Neural progenitor cell (in vitro differentiated cells): Measurements from ENCODE around the gene PLA2G3. TPM values are rescaled to one million over a fixed set of nuclear protein-coding genes. Genes with fewer than 3 reads are reported as not detected.
"Not testable (repeated sequence)": the region's sequence is repeated elsewhere in the genome, so short reads cannot be mapped to it uniquely, and the experiment has no call there.

ENCODE experiments used
- DNase-seq: peaks from one replicate; pipeline ENCODE4 v3.0.0-alpha.2; 2016; ENCODE audit warnings: low spot score
- H2AFZ ChIP-seq: fragments of 200-600 bp; sonication (generic); replicated peaks from 2 replicates; pipeline ENCODE4 v1.6.1; 2016; ENCODE audit warnings: antibody characterized with exemption
- H3F3A ChIP-seq: fragments of 200-600 bp; sonication (generic); 2 replicates; pipeline ENCODE4 v1.6.1; 2016; ENCODE audit warnings: antibody characterized with exemption, low read depth
- H3K27ac ChIP-seq: fragments of 200-600 bp; sonication (generic); 2 replicates; pipeline ENCODE4 v1.5.1; 2016; ENCODE audit warnings: mild to moderate bottlenecking
- H3K27me3 ChIP-seq: fragments of 200-600 bp; sonication (generic); 2 replicates; pipeline ENCODE4 v1.6.1; 2016; ENCODE audit warnings: mild to moderate bottlenecking, moderate library complexity
- H3K36me3 ChIP-seq: fragments of 200-600 bp; sonication (generic); 2 replicates; pipeline ENCODE4 v1.5.1; 2016
- H3K4me1 ChIP-seq: fragments of 200-600 bp; sonication (generic); 2 replicates; pipeline ENCODE4 v1.6.1; 2016; ENCODE audit warnings: mixed run types
- H3K4me2 ChIP-seq: fragments of 200-600 bp; sonication (generic); 2 replicates; pipeline ENCODE4 v1.6.1; 2016
- H3K4me3 ChIP-seq: fragments of 200-600 bp; sonication (generic); 2 replicates; pipeline ENCODE4 v1.5.1; 2016
- H3K79me2 ChIP-seq: fragments of 200-600 bp; sonication (generic); 2 replicates; pipeline ENCODE4 v1.6.1; 2016; ENCODE audit warnings: low read depth
- H3K9ac ChIP-seq: fragments of 200-600 bp; sonication (generic); 2 replicates; pipeline ENCODE4 v1.6.1; 2016
- H3K9me3 ChIP-seq: fragments of 200-600 bp; sonication (generic); 2 replicates; pipeline ENCODE4 v1.5.1; 2016; ENCODE audit warnings: low read depth
- H4K20me1 ChIP-seq: fragments of 200-600 bp; sonication (generic); 2 replicates; pipeline ENCODE4 v1.6.1; 2016; ENCODE audit warnings: low read depth
- H3K27ac Mint-ChIP-seq: 3 replicates; pipeline ENCODE4 v1.8.0; 2021; ENCODE audit warnings: mixed read lengths
- H3K27me3 Mint-ChIP-seq: 2 replicates; pipeline ENCODE4 v1.8.0; 2022; ENCODE audit warnings: low read depth, mild to moderate bottlenecking, inconsistent platforms, moderate library complexity, mixed read lengths; ENCODE audit not compliant: insufficient read depth
- H3K36me3 Mint-ChIP-seq: 3 replicates; pipeline ENCODE4 v1.8.0; 2021; ENCODE audit warnings: mixed read lengths
- H3K4me1 Mint-ChIP-seq: 3 replicates; pipeline ENCODE4 v1.8.0; 2021; ENCODE audit warnings: mixed read lengths
- H3K4me3 Mint-ChIP-seq: 3 replicates; pipeline ENCODE4 v1.8.0; 2021; ENCODE audit warnings: mild to moderate bottlenecking, moderate library complexity, mixed read lengths
- H3K9me3 Mint-ChIP-seq: 3 replicates; pipeline ENCODE4 v1.8.0; 2020; ENCODE audit warnings: mixed read lengths
- CTCF ChIP-seq: fragments of 200-600 bp; sonication (generic); IDR thresholded peaks from 2 replicates; pipeline ENCODE4 v1.5.1; 2017; ENCODE audit warnings: antibody characterized with exemption, mild to moderate bottlenecking
- EZH2 ChIP-seq: fragments of 200-600 bp; sonication (generic); IDR thresholded peaks from 2 replicates; pipeline ENCODE4 v1.6.1; 2017; ENCODE audit warnings: antibody characterized with exemption, mild to moderate bottlenecking, moderate library complexity
- EZH2phosphoT487 ChIP-seq: fragments of 200-600 bp; sonication (generic); IDR thresholded peaks from 2 replicates; pipeline ENCODE4 v1.6.1; 2017; ENCODE audit warnings: antibody characterized with exemption
- total RNA-seq: library from RNA; depleted of rRNA; stranded (reverse); fragments of >200 nt; gene quantifications from 2 replicates; pipeline ENCODE4 v1.2.3, GENCODE V29; 2015; ENCODE audit warnings: low replicate concordance

PLA2G3 gene
- total RNA-seq, 1 donor from 2014 or later, result 0.41 TPM

DNA sequence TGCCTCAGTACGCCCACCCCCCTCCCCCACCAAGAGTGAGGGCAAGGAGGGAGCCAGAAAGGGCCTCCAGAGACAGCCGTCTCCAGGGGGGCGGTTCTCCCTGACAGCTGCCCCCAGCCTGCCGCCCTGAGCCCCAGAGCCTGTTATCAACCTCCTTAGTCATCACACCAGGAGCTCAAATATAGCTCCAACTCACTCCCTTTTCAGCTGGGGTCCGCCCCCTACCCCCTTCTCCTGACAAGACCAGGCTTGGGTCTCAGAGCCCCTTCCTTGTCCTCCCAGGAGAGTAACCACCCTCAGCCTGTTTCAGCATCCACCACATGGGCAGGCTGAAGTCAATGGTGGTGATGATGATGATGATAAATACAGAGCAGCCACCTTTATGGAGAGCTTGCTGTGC lies 20.1 kb downstream of the PLA2G3 start:
- TF ChIP-seq EZH2phosphoT487 (no peak), EZH2 (no peak), CTCF (no peak)
- Mint-ChIP-seq H3K36me3 (no peaks in the 10 kb centered on the region), H3K27ac (no peak overlapping the region), H3K9me3 (no peaks in the 10 kb centered on the region), H3K4me3 (no peak overlapping the region), H3K27me3 (peaks cover 2% of the 10 kb centered on the region), H3K4me1 (peaks cover 13% of the 10 kb centered on the region)
- no peaks in the 10 kb centered on the region for H4K20me1 ChIP-seq
- H3K27ac ChIP-seq, result no peak overlapping the region
- DNase-seq, result no peak
- no peak overlapping the region for H2AFZ ChIP-seq
- H3K4me2 ChIP-seq, result no peak overlapping the region
- peaks cover 3% of the 10 kb centered on the region for H3K4me1 ChIP-seq
- no peak overlapping the region for H3K9ac ChIP-seq
- H3K36me3 ChIP-seq, result no peaks in the 10 kb centered on the region
- no peaks in the 10 kb centered on the region for H3K9me3 ChIP-seq
- no peaks in the 10 kb centered on the region for H3K27me3 ChIP-seq
- H3F3A ChIP-seq, result no peaks in the 10 kb centered on the region
- no peak overlapping the region for H3K4me3 ChIP-seq
- H3K79me2 ChIP-seq, result no peaks in the 10 kb centered on the region

DNA sequence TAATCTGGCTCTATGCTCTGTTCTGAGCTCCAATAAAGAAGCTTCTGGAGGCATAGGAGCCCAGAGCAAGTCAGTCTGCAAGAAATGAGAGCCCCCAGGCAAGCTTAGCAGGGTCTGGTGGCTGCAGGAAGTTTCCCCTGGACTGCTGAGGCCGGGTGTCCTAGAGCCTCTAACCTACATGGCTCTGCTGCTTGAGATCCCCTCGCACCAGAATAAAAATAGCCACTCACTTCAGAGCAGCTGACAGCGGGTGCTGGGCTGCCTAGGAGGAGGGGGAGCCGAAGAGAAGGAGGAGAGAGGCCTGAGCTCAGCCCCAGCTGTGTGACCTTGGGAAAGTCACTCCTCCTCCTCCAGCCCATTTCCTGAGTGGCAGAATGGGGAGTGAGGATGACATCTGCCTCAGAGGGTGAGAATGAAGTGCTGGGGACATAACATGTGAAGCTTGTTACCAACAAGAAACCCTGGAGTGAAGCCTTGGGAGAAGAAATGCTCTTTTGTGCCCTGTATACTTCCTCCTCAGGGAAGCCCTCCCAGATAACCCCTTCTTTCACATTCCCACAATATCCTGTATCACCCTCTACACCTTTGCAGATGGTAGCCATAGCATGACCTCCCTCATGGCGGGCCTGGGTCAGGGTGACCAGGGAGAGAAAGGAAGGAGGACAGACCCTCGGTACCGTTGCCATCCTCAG lies 21.1 kb downstream of the PLA2G3 start:
- H3K27ac Mint-ChIP-seq, result no peak overlapping the region
- Histone ChIP-seq H3K36me3 (no peaks in the 10 kb centered on the region), H3K4me2 (no peak overlapping the region), H3K9ac (no peak overlapping the region), H4K20me1 (no peaks in the 10 kb centered on the region), H3K4me1 (peaks cover 3% of the 10 kb centered on the region), H2AFZ (no peak overlapping the region), H3K27ac (no peak overlapping the region), H3F3A (no peaks in the 10 kb centered on the region), H3K4me3 (no peak overlapping the region), H3K27me3 (no peaks in the 10 kb centered on the region), H3K9me3 (no peaks in the 10 kb centered on the region), H3K79me2 (no peaks in the 10 kb centered on the region)
- no peaks in the 10 kb centered on the region for H3K9me3 Mint-ChIP-seq
- TF ChIP-seq CTCF (no peak), EZH2 (no peak), EZH2phosphoT487 (no peak)
- H3K4me3 Mint-ChIP-seq, result no peak overlapping the region
- DNase-seq, result no peak
- peaks cover 13% of the 10 kb centered on the region for H3K4me1 Mint-ChIP-seq
- peaks cover 2% of the 10 kb centered on the region for H3K27me3 Mint-ChIP-seq
- H3K36me3 Mint-ChIP-seq, result no peaks in the 10 kb centered on the region

- no peak overlapping the region for H3K27ac ChIP-seq
- Mint-ChIP-seq H3K27ac (no peak overlapping the region), H3K4me3 (no peak overlapping the region), H3K9me3 (no peaks in the 10 kb centered on the region), H3K27me3 (peaks cover 2% of the 10 kb centered on the region), H3K4me1 (peaks cover 9% of the 10 kb centered on the region), H3K36me3 (no peaks in the 10 kb centered on the region)
- H3F3A ChIP-seq, result no peaks in the 10 kb centered on the region
- no peaks in the 10 kb centered on the region for H3K79me2 ChIP-seq
- DNase-seq, result no peak
- H3K9ac ChIP-seq, result no peak overlapping the region
- H3K36me3 ChIP-seq, result no peaks in the 10 kb centered on the region
- peaks cover 3% of the 10 kb centered on the region for H3K4me1 ChIP-seq
- no peaks in the 10 kb centered on the region for H3K27me3 ChIP-seq
- H3K9me3 ChIP-seq, result no peaks in the 10 kb centered on the region
- no peak overlapping the region for H3K4me3 ChIP-seq
- no peak for TF ChIP-seq EZH2phosphoT487
- TF ChIP-seq EZH2, result no peak
- TF ChIP-seq CTCF, result no peak
- no peak overlapping the region for H2AFZ ChIP-seq
- H4K20me1 ChIP-seq, result no peaks in the 10 kb centered on the region
- no peak overlapping the region for H3K4me2 ChIP-seq
Measured at GRCh38 chr22:31118046-31118820, 22.1 kb downstream of the PLA2G3 start.

DNA sequence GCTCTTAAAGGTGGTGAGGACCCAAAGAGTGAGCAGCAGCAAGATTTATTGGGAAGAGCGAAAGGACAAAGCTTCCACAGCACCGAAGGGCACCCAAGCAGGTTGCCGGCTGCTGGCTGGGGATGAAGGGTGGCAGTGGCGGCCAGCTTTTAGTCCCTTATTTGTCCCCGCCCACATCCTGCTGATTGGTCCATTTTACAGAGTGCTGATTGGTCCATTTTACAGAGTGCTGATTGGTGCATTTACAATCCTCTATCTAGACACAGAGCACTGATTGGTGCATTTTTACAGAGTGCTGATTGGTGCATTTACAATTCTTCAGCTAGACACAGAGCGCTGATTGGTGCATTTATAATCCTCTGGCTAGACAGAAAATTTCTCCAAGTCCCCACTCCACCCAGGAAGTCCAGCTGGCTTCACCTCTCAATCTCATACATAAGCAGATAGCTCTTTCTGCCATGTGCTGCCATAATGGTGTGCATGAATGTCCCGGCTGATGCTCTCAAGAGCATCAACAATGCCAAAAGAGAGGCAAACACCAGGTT lies 27.7 kb downstream of the PLA2G3 start:
- not testable (repeated sequence) for H3K4me3 Mint-ChIP-seq, DNase-seq, H3K4me2 ChIP-seq, H3K27ac ChIP-seq, H3K4me1 Mint-ChIP-seq, H4K20me1 ChIP-seq, H3K4me1 ChIP-seq, H3K36me3 Mint-ChIP-seq, H3K9me3 ChIP-seq, H3F3A ChIP-seq, H3K27me3 Mint-ChIP-seq, H3K9ac ChIP-seq, H3K4me3 ChIP-seq, H3K36me3 ChIP-seq, H3K9me3 Mint-ChIP-seq, H3K79me2 ChIP-seq, H3K27ac Mint-ChIP-seq, H2AFZ ChIP-seq
- peaks cover 10% of the 10 kb centered on the region for H3K27me3 ChIP-seq
